ENCODE results near the gene NACA2. TPM values are rescaled to one million over a fixed set of nuclear protein-coding genes. Genes with fewer than 3 reads are reported as not detected.

Gene NACA2
- total RNA-seq, 1 experiment from 2014 or later = not detected

Other genes with a start within 250 kb of the NACA2 start
- gene TBX2, start 191.4 kb downstream of the NACA2 start, total RNA-seq (2014; rRNA removed; shearing (Covaris generic); ENCODE audit: low replicate concordance) = 0.49 and 1.2 TPM in 2 replicates
- 1.7 TPM in 1 of 2 replicates, not detected in the other for gene TBX4, start 138.8 kb downstream of the NACA2 start, total RNA-seq (2014; rRNA removed; shearing (Covaris generic); ENCODE audit: low replicate concordance)

Measured in Caki2 (cell line).